SK-N-MC (cell line): ENCODE measurements around the gene GMCL2.

ENCODE experiments used
- EZH2 ChIP-seq: fragments of 200-600 bp; sonication (generic); IDR thresholded peaks from one replicate; pipeline ENCODE4 v1.6.1; 2017; ENCODE audit warnings: antibody characterized with exemption
- FOXP2 ChIP-seq: optimal IDR thresholded peaks from 2 replicates; pipeline ENCODE3; 2011; ENCODE audit warnings: mild to moderate bottlenecking, moderate library complexity; ENCODE audit not compliant: insufficient read depth; ENCODE audit errors: extremely low read length, control extremely low read depth
- POLR2AphosphoS5 ChIP-seq: IDR thresholded peaks from 2 replicates; pipeline ENCODE4 v1.6.1; 2012; ENCODE audit warnings: mild to moderate bottlenecking, low read depth, low read length, borderline replicate concordance

- no peak for TF ChIP-seq POLR2AphosphoS5
- no peak for TF ChIP-seq EZH2
- no peak for TF ChIP-seq FOXP2
These were observed 31.1 kb upstream of the GMCL2 start for GRCh38 chr5:178218237-178218776.
